SIG-M5 treated with dmso at 0.1 percent for 504 hours (cell line): ENCODE results near the gene MRGPRF.

Experiments used
- DNase-seq: peaks from one replicate; lab custom pipeline; 2025; ENCODE audit not compliant: unreplicated experiment; lab: John Stamatoyannopoulos, UW

The MRGPRF gene

GRCh38 chr11:69051381-69052342, 38.6 kb upstream of the MRGPRF start:
- no peak for DNase-seq

- no peak for DNase-seq
These were observed 37.7 kb upstream of the MRGPRF start for GRCh38 chr11:69050592-69051380.

- peak; percentile 39 for DNase-seq
These were observed 36.4 kb upstream of the MRGPRF start for GRCh38 chr11:69049490-69049867.

GRCh38 chr11:69048694-69049489, 35.8 kb upstream of the MRGPRF start, which contains the start of gene TPCN2:
TPCN2 (plus strand) TSS chr11:69048932; CDS start chr11:69048998, 66 bp downstream.
- DNase-seq = peak; percentile 89

GRCh38 chr11:69048031-69048693, 35.1 kb upstream of the MRGPRF start:
- DNase-seq = no peak

- DNase-seq = peak; percentile 64
These were observed 31.3 kb upstream of the MRGPRF start for GRCh38 chr11:69044111-69045013.

GRCh38 chr11:69041516-69041915, 28.5 kb upstream of the MRGPRF start:
- no peak for DNase-seq

GRCh38 chr11:69040581-69041260, 27.7 kb upstream of the MRGPRF start:
- peak; percentile 7 for DNase-seq

- DNase-seq = no peak
These were observed 27.0 kb upstream of the MRGPRF start for GRCh38 chr11:69040051-69040450.

GRCh38 chr11:69039501-69039900, 26.5 kb upstream of the MRGPRF start:
- no peak for DNase-seq

- no peak for DNase-seq
These were observed 24.5 kb upstream of the MRGPRF start for GRCh38 chr11:69037544-69037943.

- no peak for DNase-seq
These were observed 24.0 kb upstream of the MRGPRF start for GRCh38 chr11:69037074-69037473.

GRCh38 chr11:69035946-69036340, 22.9 kb upstream of the MRGPRF start:
- no peak for DNase-seq

GRCh38 chr11:69035150-69035945, 22.3 kb upstream of the MRGPRF start:
- DNase-seq = no peak

- DNase-seq = no peak
These were observed 21.2 kb upstream of the MRGPRF start for GRCh38 chr11:69034123-69034867.

- no peak for DNase-seq
These were observed 20.4 kb upstream of the MRGPRF start for GRCh38 chr11:69033431-69033830.

- DNase-seq = no peak
These were observed 19.8 kb upstream of the MRGPRF start for GRCh38 chr11:69032833-69033232.
